ENCODE results near the gene RBM41. TPM values are rescaled to one million over a fixed set of nuclear protein-coding genes. Genes with fewer than 3 reads are reported as not detected.

The RBM41 gene
- total and polyA plus RNA-seq, 2 donors (not counting 3 experiments of a cell fraction or from before 2014, with no cell fraction given), result 1.5 to 16.0 TPM

DNA sequence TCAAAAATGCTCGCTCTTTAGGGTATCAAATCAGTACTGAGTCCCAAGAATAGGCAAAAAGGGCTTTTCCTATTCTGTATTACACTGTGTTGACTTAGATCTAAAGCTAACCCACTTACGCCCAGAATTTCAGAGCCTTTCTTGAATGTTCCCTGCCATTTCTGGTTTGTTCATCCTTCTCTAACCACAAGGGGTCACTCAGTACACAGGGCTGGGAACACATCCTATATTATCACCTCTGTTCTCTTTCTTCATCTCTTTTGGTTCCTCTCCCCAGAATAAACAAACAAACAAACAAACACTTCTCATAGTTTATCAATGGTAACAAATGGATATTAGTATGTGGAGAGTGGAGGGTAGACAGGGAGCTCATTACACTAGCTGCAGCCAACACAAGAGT, 93.1 kb downstream of the RBM41 start:
- Histone ChIP-seq H3K79me2 (ENCODE audit: control insufficient read depth, insufficient read depth, low read length) (no peaks in the 10 kb centered on the region), H3K9me1 (replicated peaks; ENCODE audit: control insufficient read depth, extremely low read depth, insufficient read depth, low read length) (no peaks in the 10 kb centered on the region), H3K9me3 (replicated peaks; ENCODE audit: control insufficient read depth, insufficient read depth, low read length) (no peaks in the 10 kb centered on the region), H4K20me1 (replicated peaks; ENCODE audit: control insufficient read depth, extremely low read depth, insufficient read depth, low read length) (no peaks in the 10 kb centered on the region), H3K4me1 (ENCODE audit: control insufficient read depth, extremely low read depth, insufficient read depth, low read length) (no peaks in the 10 kb centered on the region), H3K9ac (replicated peaks; ENCODE audit: extremely low read depth, insufficient read depth, low read length) (no peak overlapping the region), H3K4me3 (replicated peaks in 1 of 3; ENCODE audit: insufficient read depth in 1 of 3, low read depth in 1 of 3, low read length in 3 of 3) (no peak overlapping the region), H3K4me2 (ENCODE audit: insufficient read depth, low read length) (no peak overlapping the region), H2AFZ (ENCODE audit: low read depth, low read length) (no peak overlapping the region), H3K36me3 (ENCODE audit: control insufficient read depth in 2 of 2, extremely low read depth in 1 of 2, insufficient read depth in 2 of 2, low read length in 2 of 2) (no peaks in the 10 kb centered on the region), H3K27ac (ENCODE audit: insufficient read depth, low read depth, low read length) (no peak overlapping the region), H3K27me3 (ENCODE audit: control insufficient read depth in 2 of 2, insufficient read depth in 2 of 2, low read length in 2 of 2) (no peaks in the 10 kb centered on the region)
- POLR2A ChIA-PET, result no interaction called here
- DNase-seq (ENCODE audit: low read depth, low spot score) (peak; percentile 29), FAIRE-seq (peak; percentile 78)
- BruUV-seq (replicated peaks), result no TSS peak
- dilution Hi-C loops (cut with MboI; ENCODE audit: extremely low pct_ligation_motif_present, low sequenced_read_pairs), result no loop called here
- CTCF ChIA-PET, result interaction anchor here (0.6 to 1.4 kb wide), 12 partner anchors 10 to 977 kb away, joined by 3 to 17 read pairs (median 6); partner anchors contain the start of genes NCBP2L, PRPS1 and TSC22D3
- intact Hi-C loops (cut with micrococcal nuclease), result loop anchor here (1.0 to 10.0 kb wide), 6 partner anchors 131 to 977 kb away; partner anchors contain the start of gene NCBP2L
- TF ChIP-seq GATA2 (IDR thresholded peaks at IDR 0.05; ENCODE audit: insufficient read depth, insufficient read length, low read depth, low read length), result no peak
- TF ChIP-seq, protein P1, sequence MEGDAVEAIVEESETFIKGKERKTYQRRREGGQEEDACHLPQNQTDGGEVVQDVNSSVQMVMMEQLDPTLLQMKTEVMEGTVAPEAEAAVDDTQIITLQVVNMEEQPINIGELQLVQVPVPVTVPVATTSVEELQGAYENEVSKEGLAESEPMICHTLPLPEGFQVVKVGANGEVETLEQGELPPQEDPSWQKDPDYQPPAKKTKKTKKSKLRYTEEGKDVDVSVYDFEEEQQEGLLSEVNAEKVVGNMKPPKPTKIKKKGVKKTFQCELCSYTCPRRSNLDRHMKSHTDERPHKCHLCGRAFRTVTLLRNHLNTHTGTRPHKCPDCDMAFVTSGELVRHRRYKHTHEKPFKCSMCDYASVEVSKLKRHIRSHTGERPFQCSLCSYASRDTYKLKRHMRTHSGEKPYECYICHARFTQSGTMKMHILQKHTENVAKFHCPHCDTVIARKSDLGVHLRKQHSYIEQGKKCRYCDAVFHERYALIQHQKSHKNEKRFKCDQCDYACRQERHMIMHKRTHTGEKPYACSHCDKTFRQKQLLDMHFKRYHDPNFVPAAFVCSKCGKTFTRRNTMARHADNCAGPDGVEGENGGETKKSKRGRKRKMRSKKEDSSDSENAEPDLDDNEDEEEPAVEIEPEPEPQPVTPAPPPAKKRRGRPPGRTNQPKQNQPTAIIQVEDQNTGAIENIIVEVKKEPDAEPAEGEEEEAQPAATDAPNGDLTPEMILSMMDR (IDR thresholded peaks at IDR 0.05; ENCODE audit: extremely low read depth in 1 of 2, insufficient read depth in 1 of 2, low read depth in 1 of 2, low read length in 2 of 2), result peak; percentile 24 to 39

DNA sequence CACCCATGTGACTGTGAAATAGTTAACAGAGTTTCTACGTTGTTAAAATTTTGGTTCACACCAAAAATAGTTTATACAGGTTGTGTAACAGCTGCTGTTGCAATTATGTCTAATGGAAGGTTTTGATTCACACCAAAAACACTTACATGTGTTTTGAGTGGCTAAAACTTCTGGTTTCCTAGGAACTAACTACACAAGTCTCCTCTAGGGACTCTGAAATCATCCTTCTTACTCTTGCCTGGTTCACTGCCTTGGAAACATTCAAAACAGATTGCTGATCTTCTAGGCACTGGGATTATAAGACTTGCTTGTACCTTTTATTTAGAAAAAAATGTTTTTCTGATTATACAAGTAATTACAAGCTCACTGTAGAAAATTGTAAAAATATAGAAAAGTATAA, 103.7 kb downstream of the RBM41 start:
- no peaks in the 10 kb centered on the region for H3K79me2 ChIP-seq (ENCODE audit: control insufficient read depth, insufficient read depth, low read length)
- no peak for FAIRE-seq
- H3K9ac ChIP-seq (replicated peaks; ENCODE audit: extremely low read depth, insufficient read depth, low read length), result no peak overlapping the region
- no peak overlapping the region for H2AFZ ChIP-seq (ENCODE audit: low read depth, low read length)
- DNase-seq (ENCODE audit: low read depth, low spot score), result no peak
- H3K4me3 ChIP-seq (replicated peaks in 1 of 3; ENCODE audit: insufficient read depth in 1 of 3, low read depth in 1 of 3, low read length in 3 of 3), result no peak overlapping the region
- no peaks in the 10 kb centered on the region for H3K9me3 ChIP-seq (replicated peaks; ENCODE audit: control insufficient read depth, insufficient read depth, low read length)
- ChIA-PET POLR2A (no interaction called here), CTCF (interaction anchor here (1.0 to 2.4 kb wide), 3 partner anchors 11 to 141 kb away, joined by 3 to 9 read pairs (median 4); no protein-coding TSS in a partner anchor)
- H3K27me3 ChIP-seq (ENCODE audit: control insufficient read depth in 2 of 2, insufficient read depth in 2 of 2, low read length in 2 of 2), result no peaks in the 10 kb centered on the region
- H4K20me1 ChIP-seq (replicated peaks; ENCODE audit: control insufficient read depth, extremely low read depth, insufficient read depth, low read length), result no peaks in the 10 kb centered on the region
- H3K9me1 ChIP-seq (replicated peaks; ENCODE audit: control insufficient read depth, extremely low read depth, insufficient read depth, low read length), result no peaks in the 10 kb centered on the region
- BruUV-seq (replicated peaks), result no TSS peak
- H3K27ac ChIP-seq (ENCODE audit: insufficient read depth, low read depth, low read length), result no peak overlapping the region
- H3K36me3 ChIP-seq (ENCODE audit: control insufficient read depth in 2 of 2, extremely low read depth in 1 of 2, insufficient read depth in 2 of 2, low read length in 2 of 2), result no peaks in the 10 kb centered on the region
- TF ChIP-seq FOS (IDR thresholded peaks at IDR 0.05; ENCODE audit: borderline replicate concordance, insufficient read depth, low read length) (no peak), EZH2 (IDR thresholded peaks at IDR 0.05; ENCODE audit: borderline replicate concordance, low read depth, low read length, severe bottlenecking) (no peak), JUN (IDR thresholded peaks at IDR 0.05; ENCODE audit: borderline replicate concordance, insufficient read depth, insufficient read length, low read depth) (no peak), MYC (IDR thresholded peaks at IDR 0.05; ENCODE audit: low read depth, low read length) (no peak), POLR2AphosphoS5 (IDR thresholded peaks at IDR 0.05; ENCODE audit: insufficient read depth, low read depth, low read length) (no peak), POLR2A (IDR thresholded peaks at IDR 0.05; ENCODE audit: low read depth, low read length) (no peak), GATA2 (IDR thresholded peaks at IDR 0.05; ENCODE audit: insufficient read depth, insufficient read length, low read depth, low read length) (no peak)
- TF ChIP-seq, protein P1 (IDR thresholded peaks at IDR 0.05; ENCODE audit: extremely low read depth in 1 of 2, insufficient read depth in 1 of 2, low read depth in 1 of 2, low read length in 2 of 2), result no peak
- TF ChIP-seq, protein P2, sequence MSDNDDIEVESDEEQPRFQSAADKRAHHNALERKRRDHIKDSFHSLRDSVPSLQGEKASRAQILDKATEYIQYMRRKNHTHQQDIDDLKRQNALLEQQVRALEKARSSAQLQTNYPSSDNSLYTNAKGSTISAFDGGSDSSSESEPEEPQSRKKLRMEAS (IDR thresholded peaks at IDR 0.05; ENCODE audit: insufficient read depth, insufficient read length), result no peak
- no peak overlapping the region for H3K4me2 ChIP-seq (ENCODE audit: insufficient read depth, low read length)
- dilution Hi-C loops (cut with MboI; ENCODE audit: extremely low pct_ligation_motif_present, low sequenced_read_pairs) (no loop called here), intact Hi-C loops (cut with micrococcal nuclease) (no loop called here)
- no peaks in the 10 kb centered on the region for H3K4me1 ChIP-seq (ENCODE audit: control insufficient read depth, extremely low read depth, insufficient read depth, low read length)
